Urinary bladder (tissue), 4 donors: ENCODE data around the gene ACOX2. TPM values are rescaled to one million over a fixed set of nuclear protein-coding genes. Genes with fewer than 3 reads are reported as not detected.

Source experiments
- DNase-seq: peaks from one replicate; pipeline ENCODE4 v3.0.0-alpha.2; 2015; ENCODE audit errors: extremely low spot score
- H3K27ac ChIP-seq: one replicate; pipeline ENCODE4 v1.5.1; 2013; ENCODE audit warnings: low read depth, mild to moderate bottlenecking, moderate library complexity
- H3K36me3 ChIP-seq: one replicate; pipeline ENCODE4 v1.6.1; 2013; ENCODE audit warnings: mild to moderate bottlenecking, moderate library complexity; ENCODE audit not compliant: insufficient read depth
- H3K4me1 ChIP-seq: one replicate; pipeline ENCODE4 v1.6.1; 2013; ENCODE audit warnings: mild to moderate bottlenecking, moderate library complexity; ENCODE audit not compliant: insufficient read depth
- H3K4me3 ChIP-seq: one replicate; pipeline ENCODE4 v1.5.1; 2013; ENCODE audit warnings: low read depth, low read length
- WGBS: extraction: QIAGEN DNeasy Blood & Tissue Kit; methylation state at CpG from one replicate; pipeline ENCODE4 v1.1.7; 2013; 5-methylcytosine and 5-hydroxymethylcytosine counted together
- polyA plus RNA-seq: library from polyadenylated mRNA; stranded (reverse); fragments of 200-250 nt; gene quantifications from one replicate; pipeline ENCODE4 v1.2.3, GENCODE V29; 2013
- total RNA-seq: library from RNA; depleted of rRNA; stranded (reverse); fragments of >200 nt; gene quantifications from one replicate; pipeline ENCODE4 v1.2.3, GENCODE V29; 2014
- donor health status: healthy with polysubstance abuse.
- donor health status: healthy.

ACOX2 gene
- total and polyA plus RNA-seq, 2 donors = 25.7 to 28.8 TPM

GRCh38 chr3:58562498-58562897 lies 25.5 kb upstream of the ACOX2 start:
- H3K4me1 ChIP-seq = no peaks in the 10 kb centered on the region
- WGBS = 89% methylated on average over 4 of the region's 4 CpGs
- H3K4me3 ChIP-seq = no peak overlapping the region
- DNase-seq = no peak
- no peaks in the 10 kb centered on the region for H3K36me3 ChIP-seq
- no peak overlapping the region for H3K27ac ChIP-seq

GRCh38 chr3:58560771-58561311 lies 23.9 kb upstream of the ACOX2 start:
- no peak for DNase-seq
- WGBS = 69% methylated on average over 12 of the region's 12 CpGs

GRCh38 chr3:58559586-58559985 lies 22.6 kb upstream of the ACOX2 start:
- 95% methylated on average over 5 of the region's 5 CpGs for WGBS
- Histone ChIP-seq H3K4me1 (no peaks in the 10 kb centered on the region), H3K4me3 (no peak overlapping the region), H3K27ac (no peak overlapping the region), H3K36me3 (no peaks in the 10 kb centered on the region)
- DNase-seq = no peak

More at GRCh38 chr3:58560771-58561311, 23.9 kb upstream of the ACOX2 start:
- no peak overlapping the region for H3K27ac ChIP-seq
- H3K4me1 ChIP-seq = no peaks in the 10 kb centered on the region
- H3K36me3 ChIP-seq = no peaks in the 10 kb centered on the region
- no peak overlapping the region for H3K4me3 ChIP-seq

- no peak overlapping the region for H3K27ac ChIP-seq
- H3K4me3 ChIP-seq = no peak overlapping the region
- 86% methylated on average over 6 of the region's 6 CpGs for WGBS
- no peak for DNase-seq
- no peaks in the 10 kb centered on the region for H3K4me1 ChIP-seq
- H3K36me3 ChIP-seq = no peaks in the 10 kb centered on the region
Observed at GRCh38 chr3:58557491-58557890, 20.5 kb upstream of the ACOX2 start.

- no peak for DNase-seq
Observed at GRCh38 chr3:58556761-58557221, 19.8 kb upstream of the ACOX2 start.

GRCh38 chr3:58556001-58556400 lies 19.0 kb upstream of the ACOX2 start:
- Histone ChIP-seq H3K27ac (no peak overlapping the region), H3K36me3 (no peaks in the 10 kb centered on the region), H3K4me1 (no peaks in the 10 kb centered on the region), H3K4me3 (no peak overlapping the region)
- DNase-seq = no peak
- 94% methylated on average over 5 of the region's 5 CpGs for WGBS

More at GRCh38 chr3:58556761-58557221, 19.8 kb upstream of the ACOX2 start:
- Histone ChIP-seq H3K4me1 (no peaks in the 10 kb centered on the region), H3K27ac (no peak overlapping the region), H3K4me3 (no peak overlapping the region), H3K36me3 (no peaks in the 10 kb centered on the region)
- 49% methylated on average over 6 of the region's 6 CpGs for WGBS

- 69% methylated on average over 2 of the region's 2 CpGs for WGBS
- no peak for DNase-seq
Observed at GRCh38 chr3:58555203-58555602, 18.2 kb upstream of the ACOX2 start.

GRCh38 chr3:58553003-58553402 lies 16.0 kb upstream of the ACOX2 start:
- DNase-seq = no peak
- Histone ChIP-seq H3K4me1 (no peaks in the 10 kb centered on the region), H3K4me3 (no peak overlapping the region), H3K27ac (no peak overlapping the region), H3K36me3 (no peaks in the 10 kb centered on the region)
- 91% methylated on average over 1 of the region's 1 CpG for WGBS

More at GRCh38 chr3:58555203-58555602, 18.2 kb upstream of the ACOX2 start:
- Histone ChIP-seq H3K4me1 (no peaks in the 10 kb centered on the region), H3K4me3 (no peak overlapping the region), H3K36me3 (no peaks in the 10 kb centered on the region), H3K27ac (no peak overlapping the region)

GRCh38 chr3:58551636-58552180 lies 14.7 kb upstream of the ACOX2 start:
- H3K27ac ChIP-seq = no peak overlapping the region
- no peak for DNase-seq
- H3K4me3 ChIP-seq = no peak overlapping the region
- no peaks in the 10 kb centered on the region for H3K4me1 ChIP-seq
- no peaks in the 10 kb centered on the region for H3K36me3 ChIP-seq
- WGBS = 67% methylated on average over 4 of the region's 4 CpGs

GRCh38 chr3:58544541-58544940 lies 7.6 kb upstream of the ACOX2 start:
- no peak for DNase-seq
- no peak overlapping the region for H3K27ac ChIP-seq
- WGBS = 90% methylated on average over 3 of the region's 3 CpGs
- H3K36me3 ChIP-seq = no peaks in the 10 kb centered on the region
- H3K4me1 ChIP-seq = no peaks in the 10 kb centered on the region
- no peak overlapping the region for H3K4me3 ChIP-seq

GRCh38 chr3:58540176-58540858 lies 3.3 kb upstream of the ACOX2 start:
- Histone ChIP-seq H3K27ac (no peak overlapping the region), H3K36me3 (no peaks in the 10 kb centered on the region), H3K4me3 (no peak overlapping the region), H3K4me1 (no peaks in the 10 kb centered on the region)
- 91% methylated on average over 8 of the region's 8 CpGs for WGBS
- DNase-seq = no peak

- no peak overlapping the region for H3K4me3 ChIP-seq
- no peaks in the 10 kb centered on the region for H3K4me1 ChIP-seq
- no peak overlapping the region for H3K27ac ChIP-seq
- no peak for DNase-seq
- H3K36me3 ChIP-seq = no peaks in the 10 kb centered on the region
- WGBS = 88% methylated on average over 10 of the region's 10 CpGs
Observed at GRCh38 chr3:58539626-58540025, 2.6 kb upstream of the ACOX2 start.

GRCh38 chr3:58537412-58538301 lies 667 bp upstream of the ACOX2 start:
- Histone ChIP-seq H3K4me1 (no peaks in the 10 kb centered on the region), H3K4me3 (no peak overlapping the region), H3K27ac (no peak overlapping the region), H3K36me3 (no peaks in the 10 kb centered on the region)
- 53% methylated on average over 4 of the region's 4 CpGs for WGBS
- no peak for DNase-seq
